Stomach (tissue), 9 donors: Measurements from ENCODE around the gene PARD3. TPM values are rescaled to one million over a fixed set of nuclear protein-coding genes. Genes with fewer than 3 reads are reported as not detected.
"Not testable (repeated sequence)": the region's sequence is repeated elsewhere in the genome, so short reads cannot be mapped to it uniquely, and the experiment has no call there.

Experiments used
- DNase-seq, 2 donors: peaks; one replicate each; pipeline versions ENCODE4 v3.0.0 to v3.0.0-alpha.2; 2013 to 2019
- H3K27ac ChIP-seq, 5 donors: fragments of 200-600 bp in 4 of 5; sonication (generic) in 4 of 5; one replicate each; pipeline ENCODE4 v1.5.1; 2013 to 2019; ENCODE audit warnings: mild to moderate bottlenecking in 1 of 5, moderate library complexity in 1 of 5
- H3K27me3 ChIP-seq, 3 donors: fragments of 200-600 bp; sonication (generic); one replicate each; pipeline ENCODE4 v1.5.1; 2017 to 2019; ENCODE audit warnings: mixed run types in 1 of 3
- H3K36me3 ChIP-seq, 4 donors: fragments of 200-600 bp; sonication (generic); 1 replicate in 3 of 4; 2 replicates in 1 of 4; pipeline ENCODE4 v1.5.1; 2016 to 2019
- H3K4me1 ChIP-seq, 4 donors: fragments of 200-600 bp; sonication (generic); one replicate each; pipeline ENCODE4 v1.5.1; 2016 to 2019
- H3K4me3 ChIP-seq, 4 donors: fragments of 200-600 bp; sonication (generic) in 3 of 4; one replicate each; pipeline ENCODE4 v1.5.1; 2016 to 2019; ENCODE audit warnings: mild to moderate bottlenecking in 1 of 4
- H3K9me3 ChIP-seq, 4 donors: fragments of 200-600 bp; sonication (generic); one replicate each; pipeline ENCODE4 v1.5.1; 2016 to 2019
- EP300 ChIP-seq: sonication (generic); formaldehyde crosslinking; IDR thresholded peaks from one replicate; pipeline ENCODE4 v1.6.1; 2017; ENCODE audit warnings: antibody characterized with exemption
- POLR2A ChIP-seq, 4 donors: fragments of 450-650 bp; IDR thresholded peaks; one replicate each; pipeline ENCODE4 v1.6.1; 2016; ENCODE audit warnings: antibody characterized with exemption in 4 of 4, control low read depth in 2 of 4, mild to moderate bottlenecking in 1 of 4, moderate library complexity in 1 of 4
- POLR2AphosphoS5 ChIP-seq, 3 donors: sonication (generic); formaldehyde crosslinking; IDR thresholded peaks; one replicate each; pipeline ENCODE4 v1.6.1; 2016; ENCODE audit warnings: antibody characterized with exemption in 3 of 3
- WGBS, 5 donors: extraction: QIAGEN DNeasy Blood & Tissue Kit in 3 of 5; methylation state at CpG; one replicate each; pipeline versions ENCODE4 v1.1.5 to v1.1.7; 2013 to 2018; 5-methylcytosine and 5-hydroxymethylcytosine counted together
- intact Hi-C: fragments of 100-400 bp; cut with DNase I; formaldehyde crosslinking; loops from one replicate; pipeline ENCODE4 v1.15.1; 2023; ENCODE audit warnings: low total_unique reads
- polyA plus RNA-seq, 3 donors: library from polyadenylated mRNA; stranded (reverse); fragments of 200-250 nt; gene quantifications; one replicate each; pipeline ENCODE4 v1.2.3, GENCODE V29; 2013
- total RNA-seq, 5 donors: library from RNA; depleted of rRNA; stranded (reverse); fragments of >200 nt; gene quantifications; one replicate each; pipeline versions ENCODE4 v1.1.0 to v1.2.3, GENCODE V29; 2014 to 2016
- TF ChIP-seq, protein P1 (sequence below), 7 experiments: fragments of 450-650 bp in 4 of 7; fragments of 200-600 bp in 3 of 7; sonication (generic) in 3 of 7; IDR thresholded peaks; one replicate each; pipeline ENCODE4 v1.5.1; 2016 to 2019; ENCODE audit warnings: antibody characterized with exemption in 7 of 7, control low read depth in 2 of 7, mild to moderate bottlenecking in 1 of 7
- donor health status: healthy with polysubstance abuse.
- donor health status: Bipolar disorder and iron deficiency.
- donor health status: healthy.

The PARD3 gene
- total and polyA plus RNA-seq, 8 donors, result 13.7 to 118 (median 31.8) TPM

DNA sequence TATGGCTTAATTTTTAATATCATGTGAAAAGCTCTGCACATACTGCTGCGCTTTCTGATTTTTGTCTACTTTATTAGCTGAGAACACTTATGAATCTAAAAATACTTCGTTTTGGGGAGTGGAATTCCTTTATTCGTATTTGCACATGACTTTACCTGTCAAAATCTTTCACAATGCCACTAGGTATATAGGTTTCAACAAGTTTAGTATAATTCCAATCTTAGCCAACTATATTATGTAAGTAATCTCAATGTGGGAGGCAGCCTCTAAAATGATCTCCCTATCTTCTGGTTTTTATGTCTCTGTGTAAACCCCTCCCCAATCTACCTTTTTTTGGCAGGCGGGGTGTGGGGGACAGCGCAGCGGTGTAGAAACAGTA lies 55.3 kb downstream of the PARD3 start:
- intact Hi-C loops, result no loop called here
- peak overlapping the region in 1 of 5 donors; percentile 0 for H3K27ac ChIP-seq

DNA sequence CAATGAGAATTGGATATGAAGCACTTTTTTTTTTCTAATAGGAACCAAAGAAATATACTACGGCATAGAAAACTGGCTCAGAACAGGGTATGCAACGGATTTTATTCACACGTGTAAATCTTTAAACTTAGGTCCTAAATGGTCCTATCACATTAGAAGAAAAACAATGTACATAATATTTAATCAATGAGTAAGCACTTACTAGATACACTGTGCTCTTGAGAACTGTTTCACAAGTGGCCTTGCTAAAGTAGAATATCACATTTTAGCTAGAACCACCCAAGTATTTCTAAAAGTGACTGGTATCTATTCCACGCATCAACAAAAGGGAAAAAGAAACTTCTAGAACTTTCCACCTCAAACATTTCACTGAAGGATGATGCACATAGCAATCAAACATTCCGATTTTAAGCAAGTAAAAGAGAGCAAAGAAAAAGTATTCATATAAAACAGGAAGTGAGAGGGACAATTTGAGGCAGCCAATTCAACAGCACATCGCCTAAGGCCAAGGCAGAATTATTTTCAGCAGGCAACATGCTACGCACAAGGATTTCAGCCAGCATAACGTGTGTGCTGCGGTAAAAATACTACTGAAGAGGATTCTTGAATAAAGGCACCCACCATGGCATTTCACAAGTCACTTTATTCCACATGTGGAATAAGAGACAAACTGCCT lies 55.8 kb downstream of the PARD3 start:
- DNase-seq, result no peak
- no peaks in the 10 kb centered on the region for H3K9me3 ChIP-seq
- TF ChIP-seq, protein P1, sequence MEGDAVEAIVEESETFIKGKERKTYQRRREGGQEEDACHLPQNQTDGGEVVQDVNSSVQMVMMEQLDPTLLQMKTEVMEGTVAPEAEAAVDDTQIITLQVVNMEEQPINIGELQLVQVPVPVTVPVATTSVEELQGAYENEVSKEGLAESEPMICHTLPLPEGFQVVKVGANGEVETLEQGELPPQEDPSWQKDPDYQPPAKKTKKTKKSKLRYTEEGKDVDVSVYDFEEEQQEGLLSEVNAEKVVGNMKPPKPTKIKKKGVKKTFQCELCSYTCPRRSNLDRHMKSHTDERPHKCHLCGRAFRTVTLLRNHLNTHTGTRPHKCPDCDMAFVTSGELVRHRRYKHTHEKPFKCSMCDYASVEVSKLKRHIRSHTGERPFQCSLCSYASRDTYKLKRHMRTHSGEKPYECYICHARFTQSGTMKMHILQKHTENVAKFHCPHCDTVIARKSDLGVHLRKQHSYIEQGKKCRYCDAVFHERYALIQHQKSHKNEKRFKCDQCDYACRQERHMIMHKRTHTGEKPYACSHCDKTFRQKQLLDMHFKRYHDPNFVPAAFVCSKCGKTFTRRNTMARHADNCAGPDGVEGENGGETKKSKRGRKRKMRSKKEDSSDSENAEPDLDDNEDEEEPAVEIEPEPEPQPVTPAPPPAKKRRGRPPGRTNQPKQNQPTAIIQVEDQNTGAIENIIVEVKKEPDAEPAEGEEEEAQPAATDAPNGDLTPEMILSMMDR (IDR thresholded peaks at IDR 0.05), result no peak
- TF ChIP-seq POLR2AphosphoS5 (IDR thresholded peaks at IDR 0.05) (no peak), EP300 (no peak), POLR2A (IDR thresholded peaks at IDR 0.05) (no peak)
- no peak overlapping the region for H3K4me3 ChIP-seq
- H3K27me3 ChIP-seq, result no peaks in the 10 kb centered on the region
- peaks cover 12 to 60% (median 40%) of the 10 kb centered on the region in 4 donors for H3K4me1 ChIP-seq
- 71 to 83% (median 80%) methylated on average over 9 of the region's 9 CpGs for WGBS, 5 donors
- peak overlapping the region in 2 of 5 donors; percentile 0 to 63 for H3K27ac ChIP-seq
- intact Hi-C loops, result no loop called here
- no peaks in the 10 kb centered on the region for H3K36me3 ChIP-seq

More for the DNA sequence above, 55.3 kb downstream of the PARD3 start:
- no peaks in the 10 kb centered on the region for H3K36me3 ChIP-seq
- H3K9me3 ChIP-seq, result no peaks in the 10 kb centered on the region
- 80 to 88% (median 83%) methylated on average over 6 of the region's 6 CpGs for WGBS, 5 donors
- no peak for DNase-seq
- no peak overlapping the region for H3K4me3 ChIP-seq
- H3K4me1 ChIP-seq, result peaks cover 12 to 60% (median 37%) of the 10 kb centered on the region in 4 donors
- TF ChIP-seq EP300 (no peak), POLR2AphosphoS5 (IDR thresholded peaks at IDR 0.05) (no peak), POLR2A (IDR thresholded peaks at IDR 0.05) (no peak)
- TF ChIP-seq, protein P1 (IDR thresholded peaks at IDR 0.05), result no peak
- no peaks in the 10 kb centered on the region for H3K27me3 ChIP-seq

DNA sequence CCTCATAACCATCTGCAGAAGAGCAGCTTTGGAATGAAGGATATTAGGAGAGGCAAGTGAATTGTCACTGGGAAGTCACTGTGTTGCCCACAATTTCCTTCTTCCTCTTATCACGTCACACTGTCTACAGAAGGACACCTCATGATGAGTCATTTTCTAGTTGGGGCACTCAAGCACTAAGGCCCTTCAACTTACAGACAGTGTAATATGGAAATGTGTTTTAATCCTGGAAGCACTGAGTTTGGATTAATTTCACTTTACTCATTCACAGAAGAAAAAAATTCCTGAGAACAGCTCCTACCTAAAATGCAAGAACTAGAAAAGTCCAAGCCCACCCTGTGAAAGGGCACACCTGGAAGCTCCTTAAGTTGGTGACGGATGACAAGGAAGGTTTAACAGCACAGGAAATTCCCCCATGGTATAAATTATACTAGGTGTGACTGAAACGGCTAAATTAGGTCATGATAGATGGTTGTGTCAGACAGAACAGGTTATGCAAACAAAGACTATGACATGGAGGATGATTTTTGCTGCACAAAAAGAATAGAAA lies 56.6 kb downstream of the PARD3 start:
- H3K27me3 ChIP-seq, result no peaks in the 10 kb centered on the region
- TF ChIP-seq, protein P1 (IDR thresholded peaks at IDR 0.05), result no peak
- peak in 1 of 3 donors; percentile 50 for TF ChIP-seq POLR2AphosphoS5 (IDR thresholded peaks at IDR 0.05)
- no peak for DNase-seq
- H3K27ac ChIP-seq, result peak overlapping the region in 2 of 5 donors; percentile 21 to 63
- H3K4me1 ChIP-seq, result peaks cover 12 to 65% (median 41%) of the 10 kb centered on the region in 4 donors
- intact Hi-C loops, result no loop called here
- 48 to 57% (median 56%) methylated on average over 3 of the region's 3 CpGs for WGBS, 5 donors
- no peaks in the 10 kb centered on the region for H3K36me3 ChIP-seq
- no peaks in the 10 kb centered on the region for H3K9me3 ChIP-seq
- H3K4me3 ChIP-seq, result no peak overlapping the region

DNA sequence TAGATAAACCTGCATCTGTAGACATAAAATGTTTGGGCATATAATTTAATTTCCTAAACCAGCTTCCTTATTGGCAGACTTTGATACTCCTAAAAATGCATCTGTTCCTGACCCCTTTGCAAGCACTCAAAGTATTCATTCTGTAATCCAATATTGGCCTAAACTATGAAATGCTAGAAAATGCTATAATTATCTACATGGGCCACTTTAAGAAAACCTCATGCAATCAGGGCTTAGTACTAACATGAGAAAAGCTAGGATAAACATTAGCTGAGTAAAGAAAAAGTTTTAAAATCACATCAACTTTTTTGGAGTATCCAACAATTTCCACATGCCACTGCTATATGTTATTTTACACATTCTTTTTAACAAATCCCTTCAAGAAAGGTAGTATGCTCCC lies 57.2 kb downstream of the PARD3 start:
- intact Hi-C loops, result no loop called here
- H3K9me3 ChIP-seq, result no peaks in the 10 kb centered on the region
- H3K4me1 ChIP-seq, result peaks cover 12 to 70% (median 46%) of the 10 kb centered on the region in 4 donors
- H3K27me3 ChIP-seq, result no peaks in the 10 kb centered on the region
- H3K4me3 ChIP-seq, result no peak overlapping the region
- TF ChIP-seq POLR2AphosphoS5 (IDR thresholded peaks at IDR 0.05) (no peak), POLR2A (IDR thresholded peaks at IDR 0.05) (no peak), EP300 (no peak)
- TF ChIP-seq, protein P1 (IDR thresholded peaks at IDR 0.05), result no peak
- H3K36me3 ChIP-seq, result no peaks in the 10 kb centered on the region
- peak overlapping the region in 1 of 5 donors; percentile 21 for H3K27ac ChIP-seq
- no peak for DNase-seq

DNA sequence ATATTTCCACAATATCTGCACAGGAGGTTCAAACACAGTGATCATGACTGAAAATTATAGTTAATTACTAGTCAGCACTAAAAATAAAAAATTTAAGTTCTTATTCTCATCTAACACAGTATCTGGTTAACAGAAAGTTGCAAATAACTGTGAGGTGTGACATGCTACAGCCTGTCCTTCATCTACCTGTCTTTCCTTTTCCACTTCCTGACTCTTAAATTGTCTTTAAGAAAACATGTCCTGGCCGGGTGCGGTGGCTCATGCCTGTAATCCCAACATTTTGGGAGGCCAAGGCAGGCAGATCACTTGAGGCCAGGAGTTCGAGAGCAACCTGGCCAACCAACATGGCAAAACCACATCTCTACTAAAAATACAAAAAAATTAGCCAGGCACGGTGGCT lies 57.9 kb downstream of the PARD3 start:
- peaks cover 12 to 72% (median 49%) of the 10 kb centered on the region in 4 donors for H3K4me1 ChIP-seq
- WGBS, 5 donors, result 83 to 98% (median 93%) methylated on average over 4 of the region's 4 CpGs

More for the DNA sequence above, 57.9 kb downstream of the PARD3 start:
- DNase-seq, H3K36me3 ChIP-seq, H3K27ac ChIP-seq, H3K27me3 ChIP-seq, H3K9me3 ChIP-seq, H3K4me3 ChIP-seq, intact Hi-C loops: not testable (repeated sequence)
